Natural killer cell treated with Interleukin-12 subunit alpha and Interleukin-12 subunit beta and Interleukin-15 and Interleukin-18, amount 100 ng/mL, for 72 hours (primary cell): ENCODE data around the gene RTN3. TPM values are rescaled to one million over a fixed set of nuclear protein-coding genes. Genes with fewer than 3 reads are reported as not detected.

Experiments used
- total RNA-seq, 2 donors: library from RNA; stranded (reverse); gene quantifications; one replicate each; pipeline ENCODE4 v1.2.3, GENCODE V29; 2022

Gene RTN3
- total RNA-seq, 2 donors from 2014 or later = 52.3 to 55.3 TPM

Other genes starting within 250 kb of the RTN3 start
- under 1 TPM in 1 of 2 donors, not detected in 1; 0.36 TPM for gene PLAAT5, start 190.3 kb upstream of the RTN3 start, total RNA-seq
- gene LGALS12, start 175.4 kb upstream of the RTN3 start, total RNA-seq = under 1 TPM in 1 of 2 donors, not detected in 1; 0.59 TPM
- gene PLAAT4, start 144.7 kb upstream of the RTN3 start, total RNA-seq = 100 to 1,000 TPM in 1 of 2 donors, 10 to 100 TPM in 1; 42.5 to 193 TPM
- 1 to 10 TPM in 1 of 2 donors, not detected in 1; 1.4 TPM for gene PLAAT2, start 118.1 kb upstream of the RTN3 start, total RNA-seq
- gene PLAAT3, start 67.1 kb upstream of the RTN3 start, total RNA-seq = 10 to 100 TPM; 16.8 to 60.0 TPM
- 10 to 100 TPM; 12.5 to 40.6 TPM for gene ATL3, start 10.1 kb upstream of the RTN3 start, total RNA-seq
- gene ZFTA, start 87.3 kb downstream of the RTN3 start, total RNA-seq = 1 to 10 TPM; 5.0 to 7.6 TPM
- gene SPINDOC, start 132.0 kb downstream of the RTN3 start, total RNA-seq = 10 to 100 TPM; 34.3 to 65.1 TPM
- 10 to 100 TPM; 54.9 to 68.5 TPM for gene MARK2, start 157.6 kb downstream of the RTN3 start, total RNA-seq
- gene RCOR2, start 235.7 kb downstream of the RTN3 start, total RNA-seq = not detected